ENCODE results near the gene MAD2L1.
"Not testable (repeated sequence)": the region's sequence is repeated elsewhere in the genome, so short reads cannot be mapped to it uniquely, and the experiment has no call there.

The MAD2L1 gene

GRCh38 chr4:120078216-120078615 is 11.6 kb upstream of the MAD2L1 start:
- Mint-ChIP-seq H3K27ac (no peak overlapping the region), H3K4me3 (no peak overlapping the region), H3K36me3 (ENCODE audit: low read depth) (no peaks in the 10 kb centered on the region), H3K27me3 (no peaks in the 10 kb centered on the region), H3K9me3 (no peaks in the 10 kb centered on the region), H3K4me1 (no peaks in the 10 kb centered on the region)
- no peak for ATAC-seq
- no peak for DNase-seq

GRCh38 chr4:120071192-120071795 is 4.6 kb upstream of the MAD2L1 start:
- peaks cover 5% of the 10 kb centered on the region for H3K36me3 Mint-ChIP-seq (ENCODE audit: low read depth)
- H3K9me3 Mint-ChIP-seq: no peaks in the 10 kb centered on the region
- H3K4me3 Mint-ChIP-seq: no peak overlapping the region
- no peak overlapping the region for H3K27ac Mint-ChIP-seq
- DNase-seq (peak; percentile 24), ATAC-seq (no peak)
- peaks cover 4% of the 10 kb centered on the region for H3K27me3 Mint-ChIP-seq
- H3K4me1 Mint-ChIP-seq: peaks cover 35% of the 10 kb centered on the region

DNA sequence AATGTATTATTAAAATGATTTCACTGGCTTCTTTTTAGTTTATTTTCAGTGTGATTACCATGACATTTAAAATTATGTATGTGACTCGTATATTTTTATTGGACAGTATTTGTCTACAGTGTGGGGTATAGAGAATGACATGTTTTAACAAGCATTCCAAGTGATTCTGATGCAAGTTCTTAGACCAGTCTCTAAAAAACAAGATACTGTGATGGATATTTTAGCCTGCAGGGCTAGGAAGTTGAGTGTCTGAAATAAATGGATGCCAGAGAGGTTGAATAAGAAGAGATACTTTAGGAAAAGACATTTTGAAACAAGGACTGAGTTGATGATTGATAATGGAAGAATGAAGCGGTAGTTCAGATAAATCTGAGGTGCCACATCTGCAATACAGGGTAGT is 3.5 kb upstream of the MAD2L1 start:
- Mint-ChIP-seq H3K4me3 (no peak overlapping the region), H3K27ac (no peak overlapping the region)
- no peak for DNase-seq

DNA sequence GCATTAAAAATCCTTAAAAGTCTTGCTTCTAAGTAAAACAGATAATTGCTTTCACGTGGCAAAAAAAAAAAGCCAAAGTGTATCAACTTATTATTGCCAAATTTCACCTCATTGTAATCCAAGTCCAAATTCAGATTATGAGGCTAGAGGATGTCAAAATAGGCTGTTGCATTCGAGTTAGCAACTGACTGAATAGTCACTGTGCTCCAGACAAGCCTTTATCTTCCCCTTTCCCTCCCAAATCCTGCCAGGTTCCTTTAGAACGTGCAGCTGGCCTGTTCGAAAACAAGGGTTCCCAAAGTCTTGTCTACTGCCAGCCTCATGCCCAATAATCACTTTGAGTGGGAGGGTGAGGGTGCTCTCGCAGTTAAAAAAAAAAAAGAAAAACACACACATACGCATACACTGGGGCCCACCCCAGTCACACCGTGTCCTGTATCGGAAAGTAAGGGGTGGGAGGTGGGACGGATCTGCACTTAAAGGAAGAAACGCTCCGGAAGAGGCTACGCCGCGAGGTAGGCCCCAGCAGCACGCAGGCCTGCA is 603 bp downstream of the MAD2L1 start:
- H3K4me3 Mint-ChIP-seq: peak overlapping the region; percentile 99
- H3K36me3 Mint-ChIP-seq (ENCODE audit: low read depth): peaks cover 43% of the 10 kb centered on the region
- peak; percentile 60 for DNase-seq
- H3K9me3 Mint-ChIP-seq: no peaks in the 10 kb centered on the region
- peaks cover 62% of the 10 kb centered on the region for H3K4me1 Mint-ChIP-seq
- peak; percentile 71 for ATAC-seq
- peak overlapping the region; percentile 100 for H3K27ac Mint-ChIP-seq
- peaks cover 4% of the 10 kb centered on the region for H3K27me3 Mint-ChIP-seq

More for the DNA sequence above, 3.5 kb upstream of the MAD2L1 start:
- peaks cover 12% of the 10 kb centered on the region for H3K36me3 Mint-ChIP-seq (ENCODE audit: low read depth)
- ATAC-seq: no peak
- H3K4me1 Mint-ChIP-seq: peaks cover 37% of the 10 kb centered on the region
- no peaks in the 10 kb centered on the region for H3K9me3 Mint-ChIP-seq
- H3K27me3 Mint-ChIP-seq: peaks cover 4% of the 10 kb centered on the region

DNA sequence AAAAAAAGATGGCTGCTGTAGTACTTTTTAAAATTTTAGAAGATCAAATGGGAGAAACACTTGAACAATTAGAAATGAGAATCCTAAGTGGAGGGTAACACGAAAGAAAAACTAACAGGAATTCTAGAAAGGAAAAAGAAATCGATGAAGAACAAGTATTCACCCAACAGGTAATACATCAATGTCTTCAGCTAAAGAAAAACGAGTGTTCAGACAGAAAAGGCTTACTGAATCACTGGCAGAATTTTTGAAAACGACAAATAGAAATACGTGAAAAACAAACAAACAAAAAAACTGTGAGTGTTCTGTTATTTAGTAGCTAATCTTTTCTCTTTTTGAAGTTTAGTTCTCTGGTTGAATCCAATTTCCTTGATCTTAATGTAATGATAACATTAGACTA is 1.8 kb downstream of the MAD2L1 start:
- peak overlapping the region; percentile 100 for H3K27ac Mint-ChIP-seq
- H3K4me3 Mint-ChIP-seq: peak overlapping the region; percentile 99
- H3K4me1 Mint-ChIP-seq: peaks cover 58% of the 10 kb centered on the region
- H3K36me3 Mint-ChIP-seq (ENCODE audit: low read depth): peaks cover 50% of the 10 kb centered on the region
- ATAC-seq: no peak
- H3K9me3 Mint-ChIP-seq: no peaks in the 10 kb centered on the region
- no peak for DNase-seq
- H3K27me3 Mint-ChIP-seq: peaks cover 4% of the 10 kb centered on the region

DNA sequence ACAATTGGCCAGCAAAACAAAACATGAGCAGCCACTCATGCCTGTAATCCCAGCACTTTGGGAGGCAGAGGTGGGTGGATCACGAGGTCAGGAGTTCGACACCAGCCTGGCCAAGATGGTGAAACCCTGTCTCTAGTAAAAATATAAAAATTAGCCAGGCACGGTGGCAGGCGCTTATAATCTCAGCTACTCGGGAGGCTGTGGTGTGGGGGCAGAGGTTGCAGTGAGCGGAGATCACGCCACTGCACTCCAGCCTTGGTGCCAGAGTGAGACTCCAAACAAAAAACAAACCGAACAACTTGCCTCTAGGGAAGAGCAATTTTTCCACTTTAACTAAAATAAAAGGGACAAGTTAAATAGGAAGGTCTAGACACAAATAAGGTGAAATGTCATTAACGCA is 2.9 kb downstream of the MAD2L1 start:
- H3K27ac Mint-ChIP-seq: not testable (repeated sequence)
- peaks cover 47% of the 10 kb centered on the region for H3K4me1 Mint-ChIP-seq
- peaks cover 62% of the 10 kb centered on the region for H3K36me3 Mint-ChIP-seq (ENCODE audit: low read depth)

GRCh38 chr4:120062663-120063195 is 3.9 kb downstream of the MAD2L1 start:
- Mint-ChIP-seq H3K4me3 (peak overlapping the region; percentile 41), H3K4me1 (peaks cover 37% of the 10 kb centered on the region)
- DNase-seq: no peak

More for the DNA sequence above, 2.9 kb downstream of the MAD2L1 start:
- not testable (repeated sequence) for H3K27me3 Mint-ChIP-seq, ATAC-seq, H3K9me3 Mint-ChIP-seq, DNase-seq
- peak overlapping the region; percentile 41 for H3K4me3 Mint-ChIP-seq

DNA sequence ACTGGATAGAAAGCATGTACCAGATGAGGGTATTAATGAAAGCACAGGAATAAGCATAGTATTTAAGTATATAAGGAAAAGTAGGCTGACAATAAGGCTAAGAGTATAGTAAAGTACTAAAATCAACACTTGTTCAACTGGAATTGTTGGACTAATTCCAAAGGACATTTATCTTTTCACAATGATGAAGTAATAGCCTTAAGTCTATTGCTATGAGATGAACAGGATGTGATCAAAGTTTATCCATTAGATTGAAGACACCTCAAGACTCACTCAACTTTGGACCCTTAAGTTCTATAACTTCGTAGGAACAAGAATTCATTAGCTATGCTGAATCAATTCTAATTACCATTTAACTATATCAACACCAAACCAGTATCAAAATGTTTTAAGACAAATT is 7.6 kb downstream of the MAD2L1 start:
- Mint-ChIP-seq H3K9me3 (no peaks in the 10 kb centered on the region), H3K36me3 (ENCODE audit: low read depth) (peaks cover 56% of the 10 kb centered on the region), H3K4me3 (no peak overlapping the region), H3K27me3 (no peaks in the 10 kb centered on the region), H3K4me1 (peaks cover 20% of the 10 kb centered on the region), H3K27ac (no peak overlapping the region)
- DNase-seq: no peak
- ATAC-seq: no peak

More at GRCh38 chr4:120062663-120063195, 3.9 kb downstream of the MAD2L1 start:
- no peak for ATAC-seq
- no peaks in the 10 kb centered on the region for H3K9me3 Mint-ChIP-seq
- peaks cover 67% of the 10 kb centered on the region for H3K36me3 Mint-ChIP-seq (ENCODE audit: low read depth)
- H3K27me3 Mint-ChIP-seq: peaks cover 4% of the 10 kb centered on the region
- H3K27ac Mint-ChIP-seq: peak overlapping the region; percentile 11

DNA sequence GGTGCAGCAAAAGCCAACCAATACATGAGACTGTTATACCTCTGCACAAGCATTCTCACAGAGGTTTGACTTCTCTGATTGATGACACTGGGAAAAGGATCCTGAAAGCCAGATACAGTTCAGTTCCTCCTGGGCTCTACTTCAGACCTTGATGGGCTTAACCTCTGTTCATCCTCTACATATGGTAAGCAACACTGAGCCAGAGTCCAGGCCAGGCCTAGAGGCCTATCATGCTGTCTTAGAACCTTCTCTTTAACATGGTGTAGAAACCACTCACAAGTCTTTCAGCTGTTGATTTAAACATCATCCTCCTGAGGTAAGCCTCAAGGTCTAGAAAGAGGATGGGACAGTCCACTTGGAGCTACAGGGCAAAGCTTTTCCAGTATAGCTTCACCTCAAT is 9.2 kb downstream of the MAD2L1 start:
- H3K27ac Mint-ChIP-seq: no peak overlapping the region
- no peaks in the 10 kb centered on the region for H3K9me3 Mint-ChIP-seq
- DNase-seq: no peak
- H3K36me3 Mint-ChIP-seq (ENCODE audit: low read depth): peaks cover 45% of the 10 kb centered on the region
- ATAC-seq: no peak
- H3K27me3 Mint-ChIP-seq: no peaks in the 10 kb centered on the region
- no peak overlapping the region for H3K4me3 Mint-ChIP-seq
- H3K4me1 Mint-ChIP-seq: peaks cover 9% of the 10 kb centered on the region

- DNase-seq (no peak), ATAC-seq (no peak)
- H3K27ac Mint-ChIP-seq: no peak overlapping the region
- H3K27me3 Mint-ChIP-seq: no peaks in the 10 kb centered on the region
- peaks cover 2% of the 10 kb centered on the region for H3K4me1 Mint-ChIP-seq
- H3K4me3 Mint-ChIP-seq: no peak overlapping the region
- H3K9me3 Mint-ChIP-seq: no peaks in the 10 kb centered on the region
- H3K36me3 Mint-ChIP-seq (ENCODE audit: low read depth): peaks cover 38% of the 10 kb centered on the region
Measured at GRCh38 chr4:120056246-120056645, 10.4 kb downstream of the MAD2L1 start.

GRCh38 chr4:120055795-120056194 is 10.9 kb downstream of the MAD2L1 start:
- H3K9me3 Mint-ChIP-seq: no peaks in the 10 kb centered on the region
- DNase-seq: no peak
- H3K4me1 Mint-ChIP-seq: peaks cover under 1% of the 10 kb centered on the region
- no peak for ATAC-seq
- no peak overlapping the region for H3K27ac Mint-ChIP-seq
- peaks cover 35% of the 10 kb centered on the region for H3K36me3 Mint-ChIP-seq (ENCODE audit: low read depth)
- H3K27me3 Mint-ChIP-seq: no peaks in the 10 kb centered on the region
- no peak overlapping the region for H3K4me3 Mint-ChIP-seq

DNA sequence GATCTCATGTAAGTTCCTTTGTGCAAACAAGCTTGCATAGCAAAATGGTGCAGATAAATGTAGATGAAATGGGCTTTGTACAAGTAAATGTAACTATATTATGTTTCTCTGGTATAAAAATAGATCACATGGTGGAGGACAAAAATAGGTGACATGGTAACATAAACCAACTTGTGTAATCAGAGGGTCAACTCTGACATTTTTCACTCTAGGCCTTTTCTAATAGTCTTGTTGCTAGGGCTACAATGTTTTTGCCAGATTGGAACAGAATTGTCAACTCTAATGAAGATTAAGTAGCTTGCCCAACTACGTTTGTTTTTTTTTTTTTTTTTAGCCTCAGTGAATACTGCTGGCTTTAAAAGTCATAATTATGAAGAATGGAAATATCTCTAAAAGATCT is 11.5 kb downstream of the MAD2L1 start:
- no peak for DNase-seq
- no peak overlapping the region for H3K27ac Mint-ChIP-seq
- H3K4me3 Mint-ChIP-seq: no peak overlapping the region
- no peaks in the 10 kb centered on the region for H3K4me1 Mint-ChIP-seq
- H3K9me3 Mint-ChIP-seq: no peaks in the 10 kb centered on the region
- no peaks in the 10 kb centered on the region for H3K27me3 Mint-ChIP-seq
- peaks cover 32% of the 10 kb centered on the region for H3K36me3 Mint-ChIP-seq (ENCODE audit: low read depth)
- no peak for ATAC-seq

DNA sequence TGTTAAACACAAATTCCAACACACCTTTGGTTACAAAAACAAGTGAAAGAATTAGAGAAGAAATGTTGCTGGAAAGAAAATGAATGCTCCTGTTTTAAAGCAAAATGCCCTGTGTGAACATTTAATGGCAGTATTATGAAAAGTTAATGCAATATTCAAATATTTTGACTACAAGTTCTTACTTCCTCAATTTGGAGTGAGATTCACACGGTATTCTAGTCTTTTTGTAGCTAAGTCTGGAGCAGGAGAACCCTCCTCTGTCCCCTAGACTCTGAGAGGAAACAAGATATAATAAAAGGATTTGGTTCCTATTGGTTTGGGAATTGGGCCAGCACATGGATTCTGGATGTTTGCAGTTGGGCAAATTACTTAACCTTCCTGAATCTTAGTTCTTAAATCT is 12.7 kb downstream of the MAD2L1 start:
- no peak for ATAC-seq
- Mint-ChIP-seq H3K36me3 (ENCODE audit: low read depth) (peaks cover 21% of the 10 kb centered on the region), H3K4me3 (no peak overlapping the region), H3K4me1 (peaks cover 4% of the 10 kb centered on the region), H3K27ac (no peak overlapping the region), H3K27me3 (no peaks in the 10 kb centered on the region), H3K9me3 (no peaks in the 10 kb centered on the region)
- no peak for DNase-seq

DNA sequence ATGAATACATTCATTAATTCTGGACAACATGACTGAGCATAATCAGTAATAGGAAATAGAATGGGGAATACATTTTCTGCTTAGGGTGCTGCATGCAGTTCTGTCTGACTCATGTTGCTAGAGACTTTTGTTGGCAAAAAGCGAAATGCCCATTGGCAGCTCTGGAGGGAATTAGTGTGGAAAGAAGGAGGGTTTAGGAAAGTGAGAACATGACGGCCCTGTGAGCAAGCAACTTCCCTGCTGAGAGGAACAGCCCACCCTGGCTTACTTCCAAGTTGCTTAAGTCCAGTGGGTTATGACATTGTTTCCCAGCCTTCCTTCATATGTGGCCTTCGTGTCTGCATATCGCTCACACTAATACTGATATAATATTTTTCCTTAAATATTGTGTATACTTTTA is 13.8 kb downstream of the MAD2L1 start:
- no peak for ATAC-seq
- H3K36me3 Mint-ChIP-seq (ENCODE audit: low read depth): peaks cover 14% of the 10 kb centered on the region
- H3K4me1 Mint-ChIP-seq: peaks cover 4% of the 10 kb centered on the region
- H3K9me3 Mint-ChIP-seq: no peaks in the 10 kb centered on the region
- H3K4me3 Mint-ChIP-seq: no peak overlapping the region
- H3K27me3 Mint-ChIP-seq: no peaks in the 10 kb centered on the region
- DNase-seq: no peak
- no peak overlapping the region for H3K27ac Mint-ChIP-seq

- no peak overlapping the region for H3K27ac Mint-ChIP-seq
- ATAC-seq (no peak), DNase-seq (no peak)
- H3K4me3 Mint-ChIP-seq: no peak overlapping the region
- peaks cover 11% of the 10 kb centered on the region for H3K36me3 Mint-ChIP-seq (ENCODE audit: low read depth)
- H3K27me3 Mint-ChIP-seq: no peaks in the 10 kb centered on the region
- no peaks in the 10 kb centered on the region for H3K9me3 Mint-ChIP-seq
- H3K4me1 Mint-ChIP-seq: peaks cover 4% of the 10 kb centered on the region
Measured at GRCh38 chr4:120051253-120051652, 15.4 kb downstream of the MAD2L1 start.
